HCT116 (cell line): ENCODE measurements around the gene SLC22A23. TPM values are rescaled to one million over a fixed set of nuclear protein-coding genes. Genes with fewer than 3 reads are reported as not detected.

Experiments used
- ATAC-seq: fragments of 200-7000 bp; cut with Tn5 transposase; 2 replicates; pipeline ENCODE4 v1.9.1; 2020; ENCODE audit warnings: mild to moderate bottlenecking, moderate library complexity
- BruUV-seq: library from RNA; stranded (reverse); fragments of 400-500 nt; replicated peaks from 2 replicates; lab custom pipeline; 2021; lab: Mats Ljungman, UMichigan
- CTCF ChIA-PET: fragments of 300-600 bp; sonication (Branson Sonifier 250); formaldehyde crosslinking; loops from one replicate; lab custom pipeline; 2021; ENCODE audit warnings: antibody characterized with exemption; lab: Charles Lee
- POLR2A ChIA-PET: fragments of 300-600, 350-600 bp; sonication (Branson Sonifier 250); formaldehyde crosslinking; loops from one replicate; lab custom pipeline; 2021; ENCODE audit warnings: antibody characterized with exemption; lab: Charles Lee
- RAD21 ChIA-PET, 2 experiments: fragments of 300-600 bp; sonication (Branson Sonifier 250); formaldehyde crosslinking; loops; one replicate each; lab custom pipeline; 2023; ENCODE audit warnings: low total read pairs in 2 of 2; ENCODE audit not compliant: uncharacterized antibody in 2 of 2, unreplicated experiment in 2 of 2, low non-redundant PET in 1 of 2; lab: Charles Lee
- DNase-seq: peaks from one replicate; pipeline ENCODE4 v3.0.0-alpha.2; 2010; ENCODE audit warnings: low read depth, low spot score
- H2AFZ ChIP-seq: fragments of 200-600 bp; shearing (Covaris generic), sonication (generic); 2 replicates; pipeline ENCODE4 v1.6.1; 2017; ENCODE audit warnings: low read depth, mixed run types, mixed read lengths, antibody characterized with exemption, low read length; ENCODE audit not compliant: poor library complexity, severe bottlenecking
- H3K27ac ChIP-seq: 2 replicates; pipeline ENCODE4 v1.5.1; 2012; ENCODE audit warnings: low read depth, low read length
- H3K27me3 ChIP-seq: fragments of 200-600 bp; sonication (generic); 2 replicates; pipeline ENCODE4 v1.6.1; 2016; ENCODE audit warnings: mixed run types, low read length, mixed read lengths; ENCODE audit not compliant: insufficient read depth
- H3K36me3 ChIP-seq, 2 experiments: fragments of 200-500 bp in 1 of 2; fragments of 200-600 bp in 1 of 2; sonication (Bioruptor generic) in 1 of 2; sonication (generic) in 1 of 2; 2 replicates each; pipeline versions ENCODE4 v1.5.1 to v1.6.1; 2014 to 2016; ENCODE audit warnings: low read length in 2 of 2, inconsistent platforms in 1 of 2, mixed read lengths in 1 of 2, mixed run types in 1 of 2; ENCODE audit not compliant: insufficient read depth in 2 of 2, control insufficient read depth in 1 of 2
- H3K4me1 ChIP-seq, 2 experiments: fragments of 200-600 bp in 1 of 2; sonication (generic) in 1 of 2; 2 replicates each; pipeline versions ENCODE4 v1.5.1 to v1.6.1; 2012 to 2017; ENCODE audit warnings: low read length in 2 of 2, inconsistent platforms in 1 of 2, mild to moderate bottlenecking in 1 of 2, mixed read lengths in 1 of 2, mixed run types in 1 of 2, moderate library complexity in 1 of 2; ENCODE audit not compliant: insufficient read depth in 2 of 2, control insufficient read depth in 1 of 2
- H3K4me2 ChIP-seq: fragments of 200-600 bp; sonication (generic); 2 replicates; pipeline ENCODE4 v1.6.1; 2017; ENCODE audit warnings: mixed run types, low read length, mixed read lengths
- H3K4me3 ChIP-seq, 2 experiments: fragments of 200-600 bp in 1 of 2; sonication (generic) in 1 of 2; replicated peaks in 1 of 2; 2 replicates each; pipeline ENCODE4 v1.5.1; 2011 to 2016; ENCODE audit warnings: low read length in 2 of 2, control low read depth in 1 of 2, low read depth in 1 of 2, mild to moderate bottlenecking in 1 of 2, mixed read lengths in 1 of 2, mixed run types in 1 of 2
- H3K79me2 ChIP-seq: fragments of 200-600 bp; sonication (generic); 2 replicates; pipeline ENCODE4 v1.6.1; 2017; ENCODE audit warnings: mild to moderate bottlenecking, mixed run types, low read length, moderate library complexity, mixed read lengths; ENCODE audit not compliant: insufficient read depth
- H3K9ac ChIP-seq: fragments of 200-600 bp; sonication (generic); 2 replicates; pipeline ENCODE4 v1.6.1; 2016; ENCODE audit warnings: low read length, mixed read lengths
- H3K9me2 ChIP-seq: fragments of 200-600 bp; sonication (generic), shearing (Covaris generic); 2 replicates; pipeline ENCODE4 v1.6.1; 2017; ENCODE audit warnings: mixed run types, mild to moderate bottlenecking, moderate library complexity; ENCODE audit not compliant: insufficient read depth
- H3K9me3 ChIP-seq, 2 experiments: fragments of 200-500 bp in 1 of 2; fragments of 200-600 bp in 1 of 2; sonication (Bioruptor generic) in 1 of 2; sonication (generic) in 1 of 2; 2 replicates each; pipeline ENCODE4 v1.6.1; 2014 to 2017; ENCODE audit warnings: low read length in 2 of 2, mixed read lengths in 2 of 2, inconsistent platforms in 1 of 2, low read depth in 1 of 2, mild to moderate bottlenecking in 1 of 2, mixed run types in 1 of 2, moderate library complexity in 1 of 2; ENCODE audit not compliant: control insufficient read depth in 1 of 2, insufficient read depth in 1 of 2
- H4K20me1 ChIP-seq: fragments of 200-600 bp; sonication (generic), shearing (Covaris generic); 2 replicates; pipeline ENCODE4 v1.6.1; 2017; ENCODE audit warnings: mixed run types, mild to moderate bottlenecking, moderate library complexity; ENCODE audit not compliant: insufficient read depth
- CEBPB ChIP-seq: IDR thresholded peaks from 2 replicates; pipeline ENCODE4 v1.6.1; 2012; ENCODE audit warnings: low read depth
- ELF1 ChIP-seq: IDR thresholded peaks from 2 replicates; pipeline ENCODE4 v1.6.1; 2012; ENCODE audit warnings: low read depth, borderline replicate concordance
- EZH2 ChIP-seq: fragments of 200-600 bp; sonication (generic); IDR thresholded peaks from 2 replicates; pipeline ENCODE4 v1.6.1; 2017; ENCODE audit warnings: antibody characterized with exemption, mixed run types
- SRF ChIP-seq: IDR thresholded peaks from 2 replicates; pipeline ENCODE4 v1.6.1; 2012; ENCODE audit warnings: low read depth
- intact Hi-C: fragments of 100-400 bp; cut with micrococcal nuclease; formaldehyde crosslinking; loops from 2 replicates; pipeline ENCODE4 v1.10.0; 2022
- total RNA-seq: library from RNA; stranded (reverse); gene quantifications from one replicate; pipeline ENCODE4 v1.2.1, GENCODE V29; 2021; ENCODE audit not compliant: unreplicated experiment

The SLC22A23 gene
- total RNA-seq, 1 experiment from 2014 or later = 11.5 TPM

- ATAC-seq = no peak
- Histone ChIP-seq H4K20me1 (no peaks in the 10 kb centered on the region), H3K27me3 (no peaks in the 10 kb centered on the region), H3K4me1 (no peaks in the 10 kb centered on the region), H3K4me3 (no peak overlapping the region), H3K9me2 (no peaks in the 10 kb centered on the region), H3K36me3 (no peaks in the 10 kb centered on the region), H3K9ac (no peak overlapping the region), H3K4me2 (no peak overlapping the region), H2AFZ (no peak overlapping the region), H3K9me3 (no peaks in the 10 kb centered on the region), H3K27ac (no peak overlapping the region), H3K79me2 (no peaks in the 10 kb centered on the region)
- CTCF ChIA-PET = no interaction called here
- no TSS peak for BruUV-seq
- RAD21 ChIA-PET = no interaction called here
- DNase-seq = no peak
- POLR2A ChIA-PET = no interaction called here
- intact Hi-C loops = no loop called here
- TF ChIP-seq EZH2 (no peak), CEBPB (no peak), SRF (no peak)
Measured at GRCh38 chr6:3305216-3305565, 151.7 kb downstream of the SLC22A23 start.

GRCh38 chr6:3304500-3305215 lies 152.2 kb downstream of the SLC22A23 start:
- DNase-seq = no peak
- no peak overlapping the region for H3K4me2 ChIP-seq
- POLR2A ChIA-PET = no interaction called here
- H3K27ac ChIP-seq = no peak overlapping the region
- H3K79me2 ChIP-seq = no peaks in the 10 kb centered on the region
- no peaks in the 10 kb centered on the region for H3K9me2 ChIP-seq
- ATAC-seq = no peak
- H4K20me1 ChIP-seq = no peaks in the 10 kb centered on the region
- RAD21 ChIA-PET = no interaction called here
- TF ChIP-seq ELF1 = no peak
- H3K27me3 ChIP-seq = no peaks in the 10 kb centered on the region
- no peaks in the 10 kb centered on the region for H3K9me3 ChIP-seq
- CTCF ChIA-PET = no interaction called here
- no peak overlapping the region for H3K4me3 ChIP-seq
- no TSS peak for BruUV-seq
- no peaks in the 10 kb centered on the region for H3K36me3 ChIP-seq
- intact Hi-C loops = no loop called here
- H2AFZ ChIP-seq = no peak overlapping the region
- no peak overlapping the region for H3K9ac ChIP-seq
- H3K4me1 ChIP-seq = no peaks in the 10 kb centered on the region
